Stimulated activated CD4-positive, alpha-beta T cell treated with anti-CD3 and anti-CD28 coated beads, Interleukin-1b, Interleukin-23, amount 100 ng/mL, for 48 hours (primary cell): ENCODE data around the gene KMT5B.
"Not testable (repeated sequence)": the region's sequence is repeated elsewhere in the genome, so short reads cannot be mapped to it uniquely, and the experiment has no call there.

Source experiments
- DNase-seq: peaks from one replicate; pipeline ENCODE4 v3.0.0-alpha.2; 2020

The KMT5B gene

GRCh38 chr11:68213135-68213515, at the start of gene KMT5B:
KMT5B (minus strand) TSS chr11:68213296; CDS start chr11:68190076, 23,220 bp downstream.
- peak; percentile 49 for DNase-seq

- DNase-seq, result no peak
Observed at GRCh38 chr11:68262544-68262827, 49.4 kb upstream of the KMT5B start.

GRCh38 chr11:68261749-68262543, 48.9 kb upstream of the KMT5B start:
- DNase-seq, result no peak

- no peak for DNase-seq
Observed at GRCh38 chr11:68261006-68261405, 47.9 kb upstream of the KMT5B start.

- no peak for DNase-seq
Observed at GRCh38 chr11:68260484-68260883, 47.4 kb upstream of the KMT5B start.

- no peak for DNase-seq
Observed at GRCh38 chr11:68259122-68259959, 46.2 kb upstream of the KMT5B start.

- no peak for DNase-seq
Observed at GRCh38 chr11:68258363-68258765, 45.3 kb upstream of the KMT5B start.

- peak; percentile 92 for DNase-seq
Observed at GRCh38 chr11:68257477-68258362, 44.6 kb upstream of the KMT5B start.

GRCh38 chr11:68256331-68256741, 43.2 kb upstream of the KMT5B start:
- no peak for DNase-seq

- DNase-seq, result no peak
Observed at GRCh38 chr11:68255526-68255925, 42.4 kb upstream of the KMT5B start.

- DNase-seq, result no peak
Observed at GRCh38 chr11:68254421-68254820, 41.3 kb upstream of the KMT5B start.

GRCh38 chr11:68251765-68252164, 38.7 kb upstream of the KMT5B start:
- no peak for DNase-seq

- not testable (repeated sequence) for DNase-seq
Observed at GRCh38 chr11:68244912-68245311, 31.8 kb upstream of the KMT5B start.

GRCh38 chr11:68243847-68244246, 30.8 kb upstream of the KMT5B start:
- DNase-seq, result not testable (repeated sequence)

GRCh38 chr11:68242616-68243015, 29.5 kb upstream of the KMT5B start:
- no peak for DNase-seq

- DNase-seq, result no peak
Observed at GRCh38 chr11:68231621-68232020, 18.5 kb upstream of the KMT5B start.

GRCh38 chr11:68229601-68230000, 16.5 kb upstream of the KMT5B start:
- DNase-seq, result no peak

- no peak for DNase-seq
Observed at GRCh38 chr11:68226421-68226820, 13.3 kb upstream of the KMT5B start.

- no peak for DNase-seq
Observed at GRCh38 chr11:68224606-68225005, 11.5 kb upstream of the KMT5B start.

- DNase-seq, result no peak
Observed at GRCh38 chr11:68223275-68223674, 10.2 kb upstream of the KMT5B start.

GRCh38 chr11:68221406-68221805, 8.3 kb upstream of the KMT5B start:
- no peak for DNase-seq

GRCh38 chr11:68216171-68216938, 3.3 kb upstream of the KMT5B start:
- no peak for DNase-seq
